ENCODE data around the gene PGM5.

DNA sequence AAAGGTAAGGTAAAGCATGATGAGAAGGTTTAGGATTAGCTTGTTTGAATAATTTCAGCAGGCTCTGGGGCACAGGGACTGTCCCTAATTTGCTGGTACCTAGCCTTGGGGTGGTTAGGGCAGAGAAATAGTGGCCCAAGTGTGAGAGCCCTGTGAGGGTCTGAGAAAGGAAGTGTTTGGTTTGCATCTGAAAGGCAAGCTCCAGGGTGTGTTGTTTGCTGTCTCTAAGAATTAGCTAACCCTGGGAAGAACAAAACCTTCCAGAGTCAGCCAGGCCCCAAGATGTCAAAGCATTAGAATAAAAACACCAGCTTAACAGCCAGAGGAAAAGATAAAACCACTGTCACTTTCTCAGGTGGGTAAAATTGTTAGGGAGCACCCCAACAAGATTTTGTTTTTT lies 153.3 kb downstream of the PGM5 start:
- TF ChIP-seq, protein P1, sequence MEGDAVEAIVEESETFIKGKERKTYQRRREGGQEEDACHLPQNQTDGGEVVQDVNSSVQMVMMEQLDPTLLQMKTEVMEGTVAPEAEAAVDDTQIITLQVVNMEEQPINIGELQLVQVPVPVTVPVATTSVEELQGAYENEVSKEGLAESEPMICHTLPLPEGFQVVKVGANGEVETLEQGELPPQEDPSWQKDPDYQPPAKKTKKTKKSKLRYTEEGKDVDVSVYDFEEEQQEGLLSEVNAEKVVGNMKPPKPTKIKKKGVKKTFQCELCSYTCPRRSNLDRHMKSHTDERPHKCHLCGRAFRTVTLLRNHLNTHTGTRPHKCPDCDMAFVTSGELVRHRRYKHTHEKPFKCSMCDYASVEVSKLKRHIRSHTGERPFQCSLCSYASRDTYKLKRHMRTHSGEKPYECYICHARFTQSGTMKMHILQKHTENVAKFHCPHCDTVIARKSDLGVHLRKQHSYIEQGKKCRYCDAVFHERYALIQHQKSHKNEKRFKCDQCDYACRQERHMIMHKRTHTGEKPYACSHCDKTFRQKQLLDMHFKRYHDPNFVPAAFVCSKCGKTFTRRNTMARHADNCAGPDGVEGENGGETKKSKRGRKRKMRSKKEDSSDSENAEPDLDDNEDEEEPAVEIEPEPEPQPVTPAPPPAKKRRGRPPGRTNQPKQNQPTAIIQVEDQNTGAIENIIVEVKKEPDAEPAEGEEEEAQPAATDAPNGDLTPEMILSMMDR (tag by site-specific recombination; IDR thresholded peaks at IDR 0.05) = no peak
- TF ChIP-seq ZNF621 (tag by site-specific recombination; IDR thresholded peaks at IDR 0.05) (no peak), SCRT1 (tag by site-specific recombination; IDR thresholded peaks at IDR 0.05; ENCODE audit: borderline replicate concordance) (no peak), YY1 (tag by site-specific recombination; IDR thresholded peaks at IDR 0.05) (no peak), ZNF530 (tag by site-specific recombination; IDR thresholded peaks at IDR 0.05; ENCODE audit: low read depth) (no peak), ZNF561 (tag by site-specific recombination; IDR thresholded peaks at IDR 0.05; ENCODE audit: borderline replicate concordance) (no peak), ZNF792 (tag by site-specific recombination; IDR thresholded peaks at IDR 0.05) (no peak), ZNF768 (tag by site-specific recombination; IDR thresholded peaks at IDR 0.05) (no peak), ZFHX2 (tag by site-specific recombination; conservative IDR thresholded peaks at IDR 0.05) (no peak), ZNF266 (tag by site-specific recombination; IDR thresholded peaks at IDR 0.05; ENCODE audit: low read depth) (no peak)
- TF ChIP-seq, protein P2, sequence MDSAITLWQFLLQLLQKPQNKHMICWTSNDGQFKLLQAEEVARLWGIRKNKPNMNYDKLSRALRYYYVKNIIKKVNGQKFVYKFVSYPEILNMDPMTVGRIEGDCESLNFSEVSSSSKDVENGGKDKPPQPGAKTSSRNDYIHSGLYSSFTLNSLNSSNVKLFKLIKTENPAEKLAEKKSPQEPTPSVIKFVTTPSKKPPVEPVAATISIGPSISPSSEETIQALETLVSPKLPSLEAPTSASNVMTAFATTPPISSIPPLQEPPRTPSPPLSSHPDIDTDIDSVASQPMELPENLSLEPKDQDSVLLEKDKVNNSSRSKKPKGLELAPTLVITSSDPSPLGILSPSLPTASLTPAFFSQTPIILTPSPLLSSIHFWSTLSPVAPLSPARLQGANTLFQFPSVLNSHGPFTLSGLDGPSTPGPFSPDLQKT (IDR thresholded peaks at IDR 0.05; ENCODE audit: borderline replicate concordance, low read depth, low read length) = no peak
- TF ChIP-seq, protein P3, sequence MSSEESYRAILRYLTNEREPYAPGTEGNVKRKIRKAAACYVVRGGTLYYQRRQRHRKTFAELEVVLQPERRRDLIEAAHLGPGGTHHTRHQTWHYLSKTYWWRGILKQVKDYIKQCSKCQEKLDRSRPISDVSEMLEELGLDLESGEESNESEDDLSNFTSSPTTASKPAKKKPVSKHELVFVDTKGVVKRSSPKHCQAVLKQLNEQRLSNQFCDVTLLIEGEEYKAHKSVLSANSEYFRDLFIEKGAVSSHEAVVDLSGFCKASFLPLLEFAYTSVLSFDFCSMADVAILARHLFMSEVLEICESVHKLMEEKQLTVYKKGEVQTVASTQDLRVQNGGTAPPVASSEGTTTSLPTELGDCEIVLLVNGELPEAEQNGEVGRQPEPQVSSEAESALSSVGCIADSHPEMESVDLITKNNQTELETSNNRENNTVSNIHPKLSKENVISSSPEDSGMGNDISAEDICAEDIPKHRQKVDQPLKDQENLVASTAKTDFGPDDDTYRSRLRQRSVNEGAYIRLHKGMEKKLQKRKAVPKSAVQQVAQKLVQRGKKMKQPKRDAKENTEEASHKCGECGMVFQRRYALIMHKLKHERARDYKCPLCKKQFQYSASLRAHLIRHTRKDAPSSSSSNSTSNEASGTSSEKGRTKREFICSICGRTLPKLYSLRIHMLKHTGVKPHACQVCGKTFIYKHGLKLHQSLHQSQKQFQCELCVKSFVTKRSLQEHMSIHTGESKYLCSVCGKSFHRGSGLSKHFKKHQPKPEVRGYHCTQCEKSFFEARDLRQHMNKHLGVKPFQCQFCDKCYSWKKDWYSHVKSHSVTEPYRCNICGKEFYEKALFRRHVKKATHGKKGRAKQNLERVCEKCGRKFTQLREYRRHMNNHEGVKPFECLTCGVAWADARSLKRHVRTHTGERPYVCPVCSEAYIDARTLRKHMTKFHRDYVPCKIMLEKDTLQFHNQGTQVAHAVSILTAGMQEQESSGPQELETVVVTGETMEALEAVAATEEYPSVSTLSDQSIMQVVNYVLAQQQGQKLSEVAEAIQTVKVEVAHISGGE (tag by site-specific recombination; conservative IDR thresholded peaks at IDR 0.05; ENCODE audit: low read depth) = no peak
- TF ChIP-seq, protein P4, sequence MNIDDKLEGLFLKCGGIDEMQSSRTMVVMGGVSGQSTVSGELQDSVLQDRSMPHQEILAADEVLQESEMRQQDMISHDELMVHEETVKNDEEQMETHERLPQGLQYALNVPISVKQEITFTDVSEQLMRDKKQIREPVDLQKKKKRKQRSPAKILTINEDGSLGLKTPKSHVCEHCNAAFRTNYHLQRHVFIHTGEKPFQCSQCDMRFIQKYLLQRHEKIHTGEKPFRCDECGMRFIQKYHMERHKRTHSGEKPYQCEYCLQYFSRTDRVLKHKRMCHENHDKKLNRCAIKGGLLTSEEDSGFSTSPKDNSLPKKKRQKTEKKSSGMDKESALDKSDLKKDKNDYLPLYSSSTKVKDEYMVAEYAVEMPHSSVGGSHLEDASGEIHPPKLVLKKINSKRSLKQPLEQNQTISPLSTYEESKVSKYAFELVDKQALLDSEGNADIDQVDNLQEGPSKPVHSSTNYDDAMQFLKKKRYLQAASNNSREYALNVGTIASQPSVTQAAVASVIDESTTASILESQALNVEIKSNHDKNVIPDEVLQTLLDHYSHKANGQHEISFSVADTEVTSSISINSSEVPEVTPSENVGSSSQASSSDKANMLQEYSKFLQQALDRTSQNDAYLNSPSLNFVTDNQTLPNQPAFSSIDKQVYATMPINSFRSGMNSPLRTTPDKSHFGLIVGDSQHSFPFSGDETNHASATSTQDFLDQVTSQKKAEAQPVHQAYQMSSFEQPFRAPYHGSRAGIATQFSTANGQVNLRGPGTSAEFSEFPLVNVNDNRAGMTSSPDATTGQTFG (tag by site-specific recombination; IDR thresholded peaks at IDR 0.05; ENCODE audit: borderline replicate concordance) = no peak
- TF ChIP-seq, protein P5, sequence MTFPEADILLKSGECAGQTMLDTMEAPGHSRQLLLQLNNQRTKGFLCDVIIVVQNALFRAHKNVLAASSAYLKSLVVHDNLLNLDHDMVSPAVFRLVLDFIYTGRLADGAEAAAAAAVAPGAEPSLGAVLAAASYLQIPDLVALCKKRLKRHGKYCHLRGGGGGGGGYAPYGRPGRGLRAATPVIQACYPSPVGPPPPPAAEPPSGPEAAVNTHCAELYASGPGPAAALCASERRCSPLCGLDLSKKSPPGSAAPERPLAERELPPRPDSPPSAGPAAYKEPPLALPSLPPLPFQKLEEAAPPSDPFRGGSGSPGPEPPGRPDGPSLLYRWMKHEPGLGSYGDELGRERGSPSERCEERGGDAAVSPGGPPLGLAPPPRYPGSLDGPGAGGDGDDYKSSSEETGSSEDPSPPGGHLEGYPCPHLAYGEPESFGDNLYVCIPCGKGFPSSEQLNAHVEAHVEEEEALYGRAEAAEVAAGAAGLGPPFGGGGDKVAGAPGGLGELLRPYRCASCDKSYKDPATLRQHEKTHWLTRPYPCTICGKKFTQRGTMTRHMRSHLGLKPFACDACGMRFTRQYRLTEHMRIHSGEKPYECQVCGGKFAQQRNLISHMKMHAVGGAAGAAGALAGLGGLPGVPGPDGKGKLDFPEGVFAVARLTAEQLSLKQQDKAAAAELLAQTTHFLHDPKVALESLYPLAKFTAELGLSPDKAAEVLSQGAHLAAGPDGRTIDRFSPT (tag by site-specific recombination; IDR thresholded peaks at IDR 0.05) = no peak
